ENCODE results near the gene PRR12.

Gene PRR12

GRCh38 chr19:49645592-49645991 lies 54.6 kb downstream of the PRR12 start:
- no peak for DNase-seq (ENCODE audit: low read depth in 2 of 2)

GRCh38 chr19:49645995-49646394 lies 55.0 kb downstream of the PRR12 start:
- DNase-seq (ENCODE audit: low read depth in 2 of 2): no peak

- DNase-seq (ENCODE audit: low read depth in 2 of 2): no peak
Observed at GRCh38 chr19:49646586-49646985, 55.6 kb downstream of the PRR12 start.

GRCh38 chr19:49651029-49651819 lies 60.2 kb downstream of the PRR12 start:
- DNase-seq (ENCODE audit: low read depth in 2 of 2): no peak

- DNase-seq (ENCODE audit: low read depth in 2 of 2): no peak
Observed at GRCh38 chr19:49651820-49652550, 61.0 kb downstream of the PRR12 start.

- no peak for DNase-seq (ENCODE audit: low read depth in 2 of 2)
Observed at GRCh38 chr19:49652551-49653465, 61.8 kb downstream of the PRR12 start.

- DNase-seq (ENCODE audit: low read depth in 2 of 2): no peak
Observed at GRCh38 chr19:49653466-49653806, 62.5 kb downstream of the PRR12 start.

GRCh38 chr19:49654581-49654980 lies 63.6 kb downstream of the PRR12 start:
- DNase-seq (ENCODE audit: low read depth in 2 of 2): no peak

- DNase-seq (ENCODE audit: low read depth in 2 of 2): no peak
Observed at GRCh38 chr19:49655570-49656455, 64.8 kb downstream of the PRR12 start.

GRCh38 chr19:49656456-49657109 lies 65.6 kb downstream of the PRR12 start:
- DNase-seq (ENCODE audit: low read depth in 2 of 2): no peak

- DNase-seq (ENCODE audit: low read depth in 2 of 2): no peak
Observed at GRCh38 chr19:49657493-49658138, 66.6 kb downstream of the PRR12 start.

- no peak for DNase-seq (ENCODE audit: low read depth in 2 of 2)
Observed at GRCh38 chr19:49658139-49658517, 67.1 kb downstream of the PRR12 start.

GRCh38 chr19:49658566-49659442 lies 67.8 kb downstream of the PRR12 start:
- no peak for DNase-seq (ENCODE audit: low read depth in 2 of 2)

- no peak for DNase-seq (ENCODE audit: low read depth in 2 of 2)
Observed at GRCh38 chr19:49660338-49660961, 69.5 kb downstream of the PRR12 start.

GRCh38 chr19:49662011-49662410 lies 71.0 kb downstream of the PRR12 start:
- DNase-seq (ENCODE audit: low read depth in 2 of 2): no peak

- no peak for DNase-seq (ENCODE audit: low read depth in 2 of 2)
Observed at GRCh38 chr19:49663224-49663623, 72.2 kb downstream of the PRR12 start.

GRCh38 chr19:49664171-49665035 lies 73.4 kb downstream of the PRR12 start:
- DNase-seq (ENCODE audit: low read depth in 2 of 2): peak; percentile 92 to 95

GRCh38 chr19:49665036-49665350 lies 74.0 kb downstream of the PRR12 start:
- DNase-seq (ENCODE audit: low read depth in 2 of 2): no peak

Data from stimulated activated CD4-positive, alpha-beta T cell treated with anti-CD3 and anti-CD28 coated beads, Interleukin-1b, Interleukin-23, amount 100 ng/mL, for 4 hours (primary cell).